ENCODE data around the gene RAB9A. TPM values are rescaled to one million over a fixed set of nuclear protein-coding genes. Genes with fewer than 3 reads are reported as not detected.
A peak's percentile ranks its signal among the peaks of the same experiment; 100 is the strongest.

RAB9A gene
- total RNA-seq, 4 donors from 2014 or later, result 20.8 to 33.1 (median 25.4) TPM

DNA sequence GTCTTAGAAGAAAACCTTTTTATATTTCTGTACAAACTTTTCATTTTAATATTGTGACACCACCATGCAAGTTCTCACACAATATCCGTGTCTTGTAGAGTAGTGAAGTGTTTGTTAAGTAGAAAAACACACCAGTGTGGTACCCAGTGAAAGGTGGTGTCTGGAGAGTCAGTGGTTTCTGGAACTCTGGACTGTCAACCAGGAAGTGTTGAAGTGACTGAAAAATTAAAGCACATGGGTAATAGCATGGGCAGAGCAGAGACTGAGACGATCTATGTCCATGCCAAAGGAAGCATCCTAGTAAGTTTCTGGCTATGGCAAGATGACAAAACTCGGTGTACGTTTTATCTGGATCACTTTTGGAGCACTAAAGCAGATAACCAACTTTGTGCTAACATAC is 22.2 kb downstream of the RAB9A start:
- Histone ChIP-seq H3K36me3 (peaks cover 4 to 17% (median 14%) of the 10 kb centered on the region in 4 donors), H3K27ac (replicated peaks in 1 of 4) (no peak overlapping the region), H3K9me3 (no peaks in the 10 kb centered on the region), H3K4me1 (peaks cover 0 to 7% (median 2%) of the 10 kb centered on the region in 4 donors), H3K4me3 (no peak overlapping the region), H3K27me3 (no peaks in the 10 kb centered on the region)
- intact Hi-C loops (cut with DNase I), result no loop called here
- WGBS, result 79% methylated on average over 4 of the region's 4 CpGs
- TF ChIP-seq, protein P1, sequence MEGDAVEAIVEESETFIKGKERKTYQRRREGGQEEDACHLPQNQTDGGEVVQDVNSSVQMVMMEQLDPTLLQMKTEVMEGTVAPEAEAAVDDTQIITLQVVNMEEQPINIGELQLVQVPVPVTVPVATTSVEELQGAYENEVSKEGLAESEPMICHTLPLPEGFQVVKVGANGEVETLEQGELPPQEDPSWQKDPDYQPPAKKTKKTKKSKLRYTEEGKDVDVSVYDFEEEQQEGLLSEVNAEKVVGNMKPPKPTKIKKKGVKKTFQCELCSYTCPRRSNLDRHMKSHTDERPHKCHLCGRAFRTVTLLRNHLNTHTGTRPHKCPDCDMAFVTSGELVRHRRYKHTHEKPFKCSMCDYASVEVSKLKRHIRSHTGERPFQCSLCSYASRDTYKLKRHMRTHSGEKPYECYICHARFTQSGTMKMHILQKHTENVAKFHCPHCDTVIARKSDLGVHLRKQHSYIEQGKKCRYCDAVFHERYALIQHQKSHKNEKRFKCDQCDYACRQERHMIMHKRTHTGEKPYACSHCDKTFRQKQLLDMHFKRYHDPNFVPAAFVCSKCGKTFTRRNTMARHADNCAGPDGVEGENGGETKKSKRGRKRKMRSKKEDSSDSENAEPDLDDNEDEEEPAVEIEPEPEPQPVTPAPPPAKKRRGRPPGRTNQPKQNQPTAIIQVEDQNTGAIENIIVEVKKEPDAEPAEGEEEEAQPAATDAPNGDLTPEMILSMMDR (IDR thresholded peaks at IDR 0.05), result no peak
- TF ChIP-seq POLR2AphosphoS5 (IDR thresholded peaks at IDR 0.05) (no peak), POLR2A (IDR thresholded peaks at IDR 0.05; ENCODE audit: low read depth) (no peak), EP300 (IDR thresholded peaks at IDR 0.05) (no peak)
- DNase-seq (ENCODE audit: extremely low spot score), result no peak

DNA sequence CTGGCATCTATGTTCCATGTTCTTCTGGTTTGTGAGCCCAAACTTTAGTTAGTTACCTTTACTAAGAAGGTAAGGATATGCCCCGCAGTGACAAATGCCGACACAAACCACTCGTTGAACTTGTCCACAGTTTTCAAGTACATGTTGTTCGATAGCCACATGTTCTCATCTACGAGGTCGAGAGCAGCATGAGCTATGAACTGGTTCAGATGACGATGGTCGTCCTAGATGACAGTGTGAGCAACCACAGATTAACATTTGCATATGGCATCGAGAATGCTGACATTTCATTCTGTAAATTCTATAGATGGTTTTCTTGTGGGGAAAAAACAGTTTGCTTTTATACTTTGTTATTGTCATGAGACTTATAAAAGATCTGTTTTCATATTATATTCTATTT is 27.5 kb downstream of the RAB9A start:
- Histone ChIP-seq H3K27ac (replicated peaks in 1 of 4) (no peak overlapping the region), H3K9me3 (no peaks in the 10 kb centered on the region), H3K4me3 (no peak overlapping the region), H3K27me3 (no peaks in the 10 kb centered on the region), H3K4me1 (peaks cover 0 to 31% (median 26%) of the 10 kb centered on the region in 4 donors), H3K36me3 (peaks cover 4 to 20% (median 15%) of the 10 kb centered on the region in 4 donors)
- DNase-seq (ENCODE audit: extremely low spot score), result no peak
- 97% methylated on average over 9 of the region's 9 CpGs for WGBS
- intact Hi-C loops (cut with DNase I), result no loop called here
- no peak for TF ChIP-seq POLR2AphosphoS5 (IDR thresholded peaks at IDR 0.05)
- no peak for TF ChIP-seq EP300 (IDR thresholded peaks at IDR 0.05)
- TF ChIP-seq, protein P1 (IDR thresholded peaks at IDR 0.05), result no peak
- TF ChIP-seq POLR2A (IDR thresholded peaks at IDR 0.05; ENCODE audit: low read depth), result no peak

DNA sequence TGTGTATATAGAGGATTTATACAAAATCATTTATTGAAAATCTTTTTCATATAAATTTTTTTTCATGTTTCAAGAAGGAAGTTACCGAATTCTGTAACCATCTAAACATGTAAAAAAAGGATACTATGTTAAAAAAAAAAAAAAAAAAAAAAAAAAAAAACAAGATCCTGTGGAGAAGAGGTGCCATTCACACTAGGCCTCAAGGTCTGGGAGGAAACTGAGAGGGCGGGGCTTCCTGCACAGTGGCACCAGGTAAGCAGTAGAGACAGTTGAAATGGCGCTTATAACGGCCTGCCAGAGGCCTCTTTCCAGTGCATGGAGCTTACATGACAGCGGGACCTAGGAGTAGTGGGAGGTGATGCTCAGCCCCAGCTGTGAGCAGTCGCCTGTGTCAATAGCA is 28.0 kb downstream of the RAB9A start:
- no peaks in the 10 kb centered on the region for H3K9me3 ChIP-seq
- DNase-seq (ENCODE audit: extremely low spot score), result no peak
- H3K27me3 ChIP-seq, result no peaks in the 10 kb centered on the region
- H3K4me1 ChIP-seq, result peaks cover 0 to 35% (median 28%) of the 10 kb centered on the region in 4 donors
- intact Hi-C loops (cut with DNase I), result no loop called here
- TF ChIP-seq POLR2AphosphoS5 (IDR thresholded peaks at IDR 0.05), result no peak
- no peak for TF ChIP-seq EP300 (IDR thresholded peaks at IDR 0.05)
- TF ChIP-seq POLR2A (IDR thresholded peaks at IDR 0.05; ENCODE audit: low read depth), result no peak
- TF ChIP-seq, protein P1 (IDR thresholded peaks at IDR 0.05), result no peak
- H3K27ac ChIP-seq (replicated peaks in 1 of 4), result peak overlapping the region; percentile 49 to 72 (median 58)
- no peak overlapping the region for H3K4me3 ChIP-seq
- WGBS, result 90% methylated on average over 6 of the region's 6 CpGs
- H3K36me3 ChIP-seq, result peaks cover 4 to 16% (median 10%) of the 10 kb centered on the region in 4 donors

DNA sequence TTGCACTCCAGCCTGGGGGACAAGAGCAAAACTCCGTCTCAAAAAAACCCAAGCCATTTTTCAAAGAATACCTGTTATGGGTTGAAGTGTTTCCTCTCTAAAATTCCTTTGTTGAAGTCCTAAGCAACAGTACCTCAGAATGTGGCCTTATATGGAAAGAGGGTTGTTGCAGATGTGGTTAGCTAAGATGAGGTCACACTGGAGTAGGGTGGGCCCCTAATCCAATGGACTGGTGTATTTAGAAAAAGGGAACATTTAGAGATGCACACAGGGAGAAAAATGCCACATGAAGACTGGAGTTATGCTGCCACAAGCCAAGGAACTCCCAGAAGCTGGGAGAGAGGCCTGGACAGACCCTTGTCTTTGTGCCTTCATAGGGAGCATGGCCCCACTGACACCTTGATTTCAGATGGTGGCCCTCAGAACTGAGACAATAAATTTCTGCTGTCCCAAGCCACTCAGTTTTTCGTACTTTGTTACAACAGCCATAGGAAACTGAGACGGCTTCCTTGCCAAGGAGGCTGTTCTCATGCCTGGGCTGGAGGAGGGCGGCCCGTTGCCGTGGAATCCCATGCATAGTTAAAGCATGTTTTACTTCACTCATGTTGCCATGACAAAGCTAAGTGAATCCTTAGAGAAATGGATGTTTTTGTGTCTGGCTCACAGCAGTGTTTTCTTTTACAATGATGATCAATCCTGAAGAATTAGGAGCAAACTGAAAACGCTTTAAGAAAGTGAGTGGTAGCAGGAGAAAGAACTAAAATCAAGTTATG is 29.0 kb downstream of the RAB9A start:
- intact Hi-C loops (cut with DNase I), result no loop called here
- H3K4me3 ChIP-seq, result no peak overlapping the region
- H3K27me3 ChIP-seq, result no peaks in the 10 kb centered on the region
- H3K9me3 ChIP-seq, result no peaks in the 10 kb centered on the region
- WGBS, result 76% methylated on average over 7 of the region's 7 CpGs
- peaks cover 0 to 40% (median 34%) of the 10 kb centered on the region in 4 donors for H3K4me1 ChIP-seq
- TF ChIP-seq POLR2AphosphoS5 (IDR thresholded peaks at IDR 0.05) (no peak), POLR2A (IDR thresholded peaks at IDR 0.05; ENCODE audit: low read depth) (no peak), EP300 (IDR thresholded peaks at IDR 0.05) (no peak)
- TF ChIP-seq, protein P1 (IDR thresholded peaks at IDR 0.05), result no peak
- no peak for DNase-seq (ENCODE audit: extremely low spot score)
- H3K36me3 ChIP-seq, result peaks cover 4 to 16% (median 10%) of the 10 kb centered on the region in 4 donors
- peak overlapping the region; percentile 49 to 72 (median 58) for H3K27ac ChIP-seq (replicated peaks in 1 of 4)
